Measurements from ENCODE around the gene SUSD1. TPM values are rescaled to one million over a fixed set of nuclear protein-coding genes. Genes with fewer than 3 reads are reported as not detected.

SUSD1 gene
- total RNA-seq, 3 donors from 2014 or later = 6.4 to 17.3 (median 13.1) TPM

- H3K27me3 ChIP-seq = no peaks in the 10 kb centered on the region
- TF ChIP-seq POLR2A (IDR thresholded peaks at IDR 0.05) = no peak
- TF ChIP-seq POLR2AphosphoS5 (IDR thresholded peaks at IDR 0.05) = no peak
- no peak for TF ChIP-seq CTCF (IDR thresholded peaks at IDR 0.05)
- H3K9me3 ChIP-seq = no peaks in the 10 kb centered on the region
- H3K4me3 ChIP-seq = no peak overlapping the region
- no peak for DNase-seq (ENCODE audit: low spot score in 2 of 2)
- no peaks in the 10 kb centered on the region for H3K36me3 ChIP-seq
- H3K4me1 ChIP-seq = no peaks in the 10 kb centered on the region
- no peak overlapping the region for H3K27ac ChIP-seq
- intact Hi-C loops (cut with DNase I; ENCODE audit: low total_unique reads) = loop anchor here (10.0 kb wide), 1 partner anchor 271 kb away; no protein-coding TSS in a partner anchor
Measured at GRCh38 chr9:112094241-112094640, 80.9 kb downstream of the SUSD1 start.

DNA sequence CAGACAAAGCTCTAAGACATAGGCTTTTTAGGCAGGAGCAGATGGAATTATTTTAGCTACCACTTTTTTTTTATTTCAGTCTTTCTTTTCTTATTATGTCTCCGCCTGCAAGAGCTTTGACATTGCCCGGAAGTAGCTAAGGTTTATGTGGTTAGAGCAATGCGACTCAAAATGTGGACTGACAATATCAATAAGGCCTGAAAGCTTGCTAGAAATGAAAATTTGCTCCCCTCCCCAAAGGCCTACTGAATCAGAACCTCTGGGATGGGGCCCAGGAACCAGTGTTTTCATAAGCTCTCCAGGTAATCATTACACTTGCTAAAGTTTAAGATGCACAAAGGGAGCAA lies 81.3 kb downstream of the SUSD1 start:
- Histone ChIP-seq H3K9me3 (no peaks in the 10 kb centered on the region), H3K4me1 (no peaks in the 10 kb centered on the region), H3K36me3 (no peaks in the 10 kb centered on the region), H3K27ac (no peak overlapping the region), H3K4me3 (no peak overlapping the region), H3K27me3 (no peaks in the 10 kb centered on the region)
- TF ChIP-seq CTCF (IDR thresholded peaks at IDR 0.05) (no peak), POLR2A (IDR thresholded peaks at IDR 0.05) (no peak), POLR2AphosphoS5 (IDR thresholded peaks at IDR 0.05) (no peak)
- intact Hi-C loops (cut with DNase I; ENCODE audit: low total_unique reads) = loop anchor here (10.0 kb wide), 1 partner anchor 271 kb away; no protein-coding TSS in a partner anchor
- no peak for DNase-seq (ENCODE audit: low spot score in 2 of 2)

- no peaks in the 10 kb centered on the region for H3K36me3 ChIP-seq
- intact Hi-C loops (cut with DNase I; ENCODE audit: low total_unique reads) = loop anchor here (10.0 kb wide), 1 partner anchor 271 kb away; no protein-coding TSS in a partner anchor
- H3K27ac ChIP-seq = no peak overlapping the region
- DNase-seq (ENCODE audit: low spot score in 2 of 2) = no peak
- no peaks in the 10 kb centered on the region for H3K27me3 ChIP-seq
- no peak overlapping the region for H3K4me3 ChIP-seq
- no peaks in the 10 kb centered on the region for H3K9me3 ChIP-seq
- TF ChIP-seq POLR2A (IDR thresholded peaks at IDR 0.05) = no peak
- TF ChIP-seq CTCF (IDR thresholded peaks at IDR 0.05) = no peak
- TF ChIP-seq POLR2AphosphoS5 (IDR thresholded peaks at IDR 0.05) = no peak
- H3K4me1 ChIP-seq = no peaks in the 10 kb centered on the region
Measured at GRCh38 chr9:112093147-112093869, 81.8 kb downstream of the SUSD1 start.

GRCh38 chr9:112091810-112092209 lies 83.3 kb downstream of the SUSD1 start:
- H3K27me3 ChIP-seq = no peaks in the 10 kb centered on the region
- H3K4me1 ChIP-seq = no peaks in the 10 kb centered on the region
- no peak overlapping the region for H3K27ac ChIP-seq
- no peak overlapping the region for H3K4me3 ChIP-seq
- no peaks in the 10 kb centered on the region for H3K36me3 ChIP-seq
- no peaks in the 10 kb centered on the region for H3K9me3 ChIP-seq
- no peak for DNase-seq (ENCODE audit: low spot score in 2 of 2)
- TF ChIP-seq CTCF (IDR thresholded peaks at IDR 0.05) (no peak), POLR2A (IDR thresholded peaks at IDR 0.05) (no peak), POLR2AphosphoS5 (IDR thresholded peaks at IDR 0.05) (no peak)
- intact Hi-C loops (cut with DNase I; ENCODE audit: low total_unique reads) = loop anchor here (10.0 kb wide), 1 partner anchor 273 kb away; no protein-coding TSS in a partner anchor

DNA sequence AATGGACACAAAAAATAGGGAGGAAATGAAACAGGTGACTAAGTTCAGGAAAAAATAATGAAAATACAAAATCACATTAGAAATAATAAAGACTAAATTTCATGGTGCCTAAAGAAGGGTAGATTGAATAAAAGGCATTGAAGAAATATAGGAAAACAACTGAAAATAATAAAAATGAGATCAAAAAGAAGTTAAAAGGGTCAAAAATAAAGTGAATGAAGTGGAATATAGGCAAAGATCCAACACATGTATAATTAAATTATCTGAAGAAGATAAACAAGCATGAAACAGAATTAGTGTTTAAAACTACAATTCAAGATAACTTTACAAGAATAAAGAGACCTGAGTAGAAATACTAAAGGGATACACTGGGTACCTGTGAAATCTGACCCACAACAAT lies 87.6 kb downstream of the SUSD1 start:
- Histone ChIP-seq H3K4me3 (no peak overlapping the region), H3K4me1 (no peaks in the 10 kb centered on the region), H3K27me3 (no peaks in the 10 kb centered on the region), H3K27ac (no peak overlapping the region), H3K9me3 (no peaks in the 10 kb centered on the region), H3K36me3 (no peaks in the 10 kb centered on the region)
- TF ChIP-seq POLR2A (IDR thresholded peaks at IDR 0.05) = no peak
- no peak for TF ChIP-seq CTCF (IDR thresholded peaks at IDR 0.05)
- no peak for TF ChIP-seq POLR2AphosphoS5 (IDR thresholded peaks at IDR 0.05)
- no peak for DNase-seq (ENCODE audit: low spot score in 2 of 2)
- intact Hi-C loops (cut with DNase I; ENCODE audit: low total_unique reads) = no loop called here
